ENCODE measurements around the gene TXN. TPM values are rescaled to one million over a fixed set of nuclear protein-coding genes. Genes with fewer than 3 reads are reported as not detected.
A peak's percentile ranks its signal among the peaks of the same experiment; 100 is the strongest.

TXN gene
- total and polyA plus RNA-seq, 2 of the 4 experiments (the other 2 are of a cell fraction): 277 to 578 TPM

GRCh38 chr9:110241260-110241857, 14.9 kb downstream of the TXN start:
- no TSS peak for BruUV-seq (replicated peaks)
- Histone ChIP-seq H2AK9ac (replicated peaks; ENCODE audit: low read depth, low read length, poor library complexity) (no peak overlapping the region), H3K27ac (ENCODE audit: insufficient read depth, low read length) (no peak overlapping the region), H3K4me1 (ENCODE audit: control insufficient read depth, insufficient read depth, low read length) (peaks cover 3% of the 10 kb centered on the region), H4K91ac (ENCODE audit: insufficient read depth, low read depth, low read length) (no peak overlapping the region), H3K4me3 (ENCODE audit: insufficient read depth, low read depth, low read length) (no peak overlapping the region), H2AK5ac (ENCODE audit: low read depth, low read length) (no peak overlapping the region), H3K14ac (replicated peaks; ENCODE audit: low read depth, low read length) (peak overlapping the region; percentile 45; the same call in 1 of the 2 replicates), H4K20me1 (ENCODE audit: insufficient read depth, low read length) (peaks cover 9% of the 10 kb centered on the region; the same call in 1 of the 2 replicates), H3K27me3 (ENCODE audit: control insufficient read depth, insufficient read depth, low read length) (no peaks in the 10 kb centered on the region), H3K9ac (ENCODE audit: low read depth, low read length) (no peak overlapping the region), H2BK20ac (ENCODE audit: low read depth, low read length) (no peak overlapping the region), H2BK5ac (ENCODE audit: low read depth, low read length, poor library complexity, severe bottlenecking) (peak overlapping the region; percentile 15), H4K8ac (ENCODE audit: low read depth in 2 of 2, low read length in 2 of 2) (no peak overlapping the region; a peak in 1 of 4 replicates), H3K36me3 (ENCODE audit: control insufficient read depth, insufficient read depth, low read length) (peaks cover 23% of the 10 kb centered on the region), H4K5ac (ENCODE audit: low read depth, low read length) (no peak overlapping the region), H3K23ac (ENCODE audit: low read depth, low read length) (no peak overlapping the region), H3K56ac (ENCODE audit: extremely low read depth, insufficient read depth, low read length) (no peak overlapping the region), H3K79me1 (ENCODE audit: low read depth in 1 of 2, low read length in 2 of 2) (peaks cover 7 to 15% of the 10 kb centered on the region in 2 experiments), H2AFZ (replicated peaks; ENCODE audit: low read length, poor library complexity) (no peak overlapping the region), H3K9me1 (ENCODE audit: insufficient read depth, low read length) (no peaks in the 10 kb centered on the region), H3K4me2 (ENCODE audit: low read depth, low read length) (no peak overlapping the region), H2BK15ac (ENCODE audit: low read depth, low read length) (no peak overlapping the region), H3K9me3 (ENCODE audit: control insufficient read depth, insufficient read depth, low read length) (no peaks in the 10 kb centered on the region), H3K18ac (ENCODE audit: low read depth, low read length) (no peak overlapping the region), H2BK120ac (ENCODE audit: low read depth, low read length) (0 out of 2 replicates have a peak overlapping the region, but pooled peaks have one; percentile 6), H3K4ac (ENCODE audit: low read depth, low read length) (no peak overlapping the region)
- POLR2A ChIA-PET (ENCODE audit: unreplicated experiment): no interaction called here
- intact Hi-C loops (cut with micrococcal nuclease) (no loop called here), dilution Hi-C loops (cut with HindIII; ENCODE audit: low sequenced_read_pairs, unreplicated experiment) (no loop called here), in situ Hi-C loops (cut with MboI; ENCODE audit: low sequenced_read_pairs) (no loop called here)
- ATAC-seq (ENCODE audit: low read depth) (peak; percentile 7; the same call in 1 of the 2 replicates), DNase-seq (peak; percentile 39)
- no CpG with 5 or more reads among the region's 3 CpGs for WGBS, 2 experiments (ENCODE audit: extremely low coverage in 2 of 2, insufficient read length in 1 of 2)
- CTCF ChIA-PET: interaction anchor here (0.6 kb wide), 1 partner anchor 76 kb away, joined by 3 read pairs; no protein-coding TSS in a partner anchor
- peak; percentile 92 for TF ChIP-seq CEBPB (IDR thresholded peaks at IDR 0.05; ENCODE audit: low read depth, low read length)
- no peak for TF ChIP-seq CTCF (conservative IDR thresholded peaks at IDR 0.05; ENCODE audit: low read depth, low read length)
- TF ChIP-seq MXI1 (IDR thresholded peaks at IDR 0.05; ENCODE audit: borderline replicate concordance, low read depth, low read length): no peak

Measured in IMR-90 (cell line).